Measurements from ENCODE around the gene SAP30BP.

The SAP30BP gene

DNA sequence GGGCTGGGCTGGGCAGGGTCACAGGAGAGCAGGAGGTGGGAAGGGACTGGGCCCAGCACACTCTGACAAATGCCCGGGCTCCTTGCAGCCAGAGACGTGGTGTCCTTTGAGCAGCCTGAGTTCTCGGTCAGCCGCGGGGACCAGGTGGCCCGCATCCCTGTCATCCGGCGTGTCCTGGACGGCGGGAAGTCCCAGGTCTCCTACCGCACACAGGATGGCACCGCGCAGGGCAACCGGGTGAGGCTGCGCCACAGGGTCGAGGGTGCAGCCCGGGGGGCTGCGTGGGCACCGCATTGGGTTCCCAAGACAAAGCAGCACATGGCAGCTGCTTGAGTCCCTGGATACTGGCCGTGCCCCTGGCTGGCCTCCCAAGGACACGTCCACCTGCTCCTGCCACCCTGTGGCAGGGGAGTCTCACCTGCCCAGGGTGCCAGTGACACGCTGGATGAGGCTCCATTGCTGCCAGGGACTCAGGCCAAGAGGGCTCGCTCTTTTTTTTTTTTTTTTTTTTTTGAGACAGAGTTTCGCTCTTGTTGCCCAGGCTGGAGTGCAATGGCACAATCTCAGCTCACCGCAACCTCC is 76.6 kb downstream of the SAP30BP start:
- no peak for DNase-seq

GRCh38 chr17:75748706-75749105 is 81.6 kb downstream of the SAP30BP start:
- no peak for DNase-seq

- DNase-seq = no peak
Measured at GRCh38 chr17:75749545-75750389, 82.6 kb downstream of the SAP30BP start.

DNA sequence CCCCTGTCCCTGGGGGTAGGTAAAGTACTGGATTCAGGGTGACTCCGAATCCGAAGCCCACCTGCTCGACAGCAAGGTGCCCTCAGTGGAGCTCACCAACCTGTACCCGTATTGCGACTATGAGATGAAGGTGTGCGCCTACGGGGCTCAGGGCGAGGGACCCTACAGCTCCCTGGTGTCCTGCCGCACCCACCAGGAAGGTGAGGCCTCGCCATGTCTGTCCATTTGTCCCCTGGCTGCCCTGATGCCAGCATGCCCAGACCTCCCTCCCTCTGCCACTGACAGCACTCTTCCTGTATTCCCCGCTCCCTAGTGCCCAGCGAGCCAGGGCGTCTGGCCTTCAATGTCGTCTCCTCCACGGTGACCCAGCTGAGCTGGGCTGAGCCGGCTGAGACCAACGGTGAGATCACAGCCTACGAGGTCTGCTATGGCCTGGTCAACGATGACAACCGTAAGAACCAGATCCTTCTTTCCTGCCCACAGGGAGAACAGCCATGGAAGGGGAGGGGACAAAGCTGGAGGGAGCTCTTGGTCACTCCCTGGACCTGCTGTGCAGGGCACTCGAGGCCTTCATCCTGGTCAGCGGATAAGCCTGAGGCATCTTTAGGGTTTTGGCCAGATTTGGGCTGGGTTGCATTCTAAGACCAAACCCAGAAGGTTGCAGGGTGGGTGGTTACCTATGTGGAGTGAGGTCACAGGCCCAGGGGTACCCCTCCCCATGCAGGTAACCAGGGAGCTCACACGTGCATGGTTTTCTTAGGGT is 83.7 kb downstream of the SAP30BP start:
- DNase-seq = no peak

DNA sequence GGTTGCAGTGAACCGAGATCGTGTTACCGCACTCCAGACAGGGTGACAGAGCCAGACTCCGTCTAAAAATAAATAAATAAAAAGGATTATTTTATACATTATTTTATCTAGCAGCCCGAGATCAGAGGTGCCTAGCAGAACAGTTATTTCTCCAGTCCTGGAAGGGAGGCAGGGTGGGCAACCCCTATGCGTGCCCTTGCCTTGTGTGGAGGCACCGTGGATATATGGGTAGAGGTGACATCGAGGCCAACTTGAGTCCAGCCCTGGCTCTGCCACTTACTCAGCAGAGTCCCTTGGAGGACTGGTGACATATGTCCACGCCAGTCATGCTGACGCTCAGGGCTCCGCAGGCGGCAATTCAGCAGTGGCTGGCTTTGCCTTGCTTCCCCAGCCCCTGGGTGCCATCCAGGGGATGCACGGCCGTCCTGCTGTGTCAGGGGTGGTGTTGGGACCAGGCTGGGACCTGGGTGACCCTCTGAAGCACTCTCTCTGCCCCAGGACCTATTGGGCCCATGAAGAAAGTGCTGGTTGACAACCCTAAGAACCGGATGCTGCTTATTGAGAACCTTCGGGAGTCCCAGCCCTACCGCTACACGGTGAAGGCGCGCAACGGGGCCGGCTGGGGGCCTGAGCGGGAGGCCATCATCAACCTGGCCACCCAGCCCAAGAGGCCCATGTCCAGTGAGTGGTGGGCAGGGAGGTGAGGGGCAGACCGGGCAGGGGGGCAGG is 84.7 kb downstream of the SAP30BP start:
- DNase-seq = no peak

DNA sequence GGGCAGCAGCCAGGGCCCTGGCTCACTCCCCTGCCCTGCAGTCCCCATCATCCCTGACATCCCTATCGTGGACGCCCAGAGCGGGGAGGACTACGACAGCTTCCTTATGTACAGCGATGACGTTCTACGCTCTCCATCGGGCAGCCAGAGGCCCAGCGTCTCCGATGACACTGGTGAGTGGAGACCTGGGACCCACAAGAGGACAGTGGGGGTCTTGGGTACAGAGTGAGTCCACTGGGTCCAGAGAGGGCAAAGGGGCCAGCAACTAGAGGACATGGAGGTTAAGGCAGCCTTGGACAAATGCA is 85.2 kb downstream of the SAP30BP start:
- DNase-seq = no peak

DNA sequence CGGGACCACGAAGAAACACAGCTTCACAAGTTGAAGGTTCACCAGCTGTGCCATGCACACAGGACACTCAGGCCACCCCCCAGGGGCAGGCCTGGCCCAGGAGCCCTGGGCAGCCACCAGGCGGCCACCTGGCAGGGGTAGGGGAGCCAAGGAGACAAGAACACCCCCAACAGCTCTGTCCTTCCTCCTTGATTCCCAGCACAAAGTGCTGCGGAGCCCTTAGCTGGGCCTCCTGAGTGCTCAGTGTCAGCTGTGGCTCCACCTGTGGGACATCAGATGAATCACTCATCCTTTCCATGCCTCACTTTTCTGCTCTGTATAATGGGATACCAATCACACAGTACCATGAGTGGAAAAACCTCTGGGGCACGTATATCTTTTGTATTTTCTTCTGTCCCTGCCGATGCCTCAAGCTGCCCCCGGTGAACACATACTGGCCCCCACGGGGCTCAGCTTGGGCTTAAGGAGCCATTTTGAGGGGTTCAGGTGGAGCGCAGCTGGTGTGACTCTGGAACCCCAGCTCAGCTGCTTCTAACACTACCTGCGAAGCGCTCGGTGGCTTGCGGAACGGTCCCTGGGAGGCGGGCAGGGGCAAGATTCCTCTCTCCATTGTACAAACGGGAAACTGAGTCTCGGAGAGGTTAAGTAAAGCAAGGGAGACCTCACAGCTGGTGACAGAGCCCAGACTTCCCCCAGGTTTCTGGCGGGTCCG is 85.8 kb downstream of the SAP30BP start:
- DNase-seq = no peak

GRCh38 chr17:75753514-75754377 is 86.6 kb downstream of the SAP30BP start:
- DNase-seq = no peak

GRCh38 chr17:75754378-75755204 is 87.5 kb downstream of the SAP30BP start:
- DNase-seq = no peak

DNA sequence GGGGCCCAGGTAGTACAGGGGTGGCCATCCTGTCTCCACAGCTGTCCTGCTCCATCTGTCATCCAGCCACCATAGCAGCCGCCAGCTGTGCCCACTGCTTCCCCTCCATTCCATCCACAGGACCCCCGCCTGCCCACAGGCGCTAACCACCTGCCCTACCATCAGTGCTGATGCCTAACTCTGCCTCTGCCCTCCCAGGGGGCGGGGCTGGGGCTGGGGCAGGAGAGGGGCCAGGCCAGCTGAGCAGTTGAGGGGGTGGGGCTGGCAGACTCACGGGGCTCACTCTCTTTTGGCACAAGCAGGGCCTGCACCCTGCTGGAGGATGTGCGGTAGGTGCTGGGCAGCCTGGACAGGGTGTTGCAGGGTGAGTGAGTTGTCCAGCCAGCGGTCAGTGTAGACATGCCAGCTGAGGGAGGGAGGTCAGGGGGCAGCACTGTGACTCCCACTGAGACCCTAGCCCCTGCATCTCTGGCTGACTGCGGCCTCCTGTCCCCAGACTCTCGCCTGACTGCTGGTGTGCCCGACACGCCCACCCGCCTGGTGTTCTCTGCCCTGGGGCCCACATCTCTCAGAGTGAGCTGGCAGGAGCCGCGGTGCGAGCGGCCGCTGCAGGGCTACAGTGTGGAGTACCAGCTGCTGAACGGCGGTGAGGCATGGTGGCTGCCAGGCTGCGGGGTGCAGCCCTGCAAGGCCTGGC is 88.2 kb downstream of the SAP30BP start:
- peak; percentile 61 for DNase-seq

GRCh38 chr17:75755990-75756389 is 88.9 kb downstream of the SAP30BP start:
- no peak for DNase-seq

DNA sequence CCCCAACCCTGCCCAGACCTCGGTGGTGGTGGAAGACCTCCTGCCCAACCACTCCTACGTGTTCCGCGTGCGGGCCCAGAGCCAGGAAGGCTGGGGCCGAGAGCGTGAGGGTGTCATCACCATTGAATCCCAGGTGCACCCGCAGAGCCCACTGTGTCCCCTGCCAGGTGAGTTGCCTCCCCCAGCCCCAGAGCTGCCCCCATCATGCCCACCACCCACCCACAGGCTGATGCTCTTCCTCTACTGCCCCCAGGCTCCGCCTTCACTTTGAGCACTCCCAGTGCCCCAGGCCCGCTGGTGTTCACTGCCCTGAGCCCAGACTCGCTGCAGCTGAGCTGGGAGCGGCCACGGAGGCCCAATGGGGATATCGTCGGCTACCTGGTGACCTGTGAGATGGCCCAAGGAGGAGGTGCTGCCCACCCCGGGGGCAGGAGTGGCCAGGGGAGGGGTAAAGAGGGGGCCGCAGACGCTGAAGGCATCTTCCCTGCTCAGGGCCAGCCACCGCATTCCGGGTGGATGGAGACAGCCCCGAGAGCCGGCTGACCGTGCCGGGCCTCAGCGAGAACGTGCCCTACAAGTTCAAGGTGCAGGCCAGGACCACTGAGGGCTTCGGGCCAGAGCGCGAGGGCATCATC is 89.4 kb downstream of the SAP30BP start:
- no peak for DNase-seq

- DNase-seq = no peak
Measured at GRCh38 chr17:75757086-75757681, 90.0 kb downstream of the SAP30BP start.

Data from DMS 273 treated with DMSO at 0.1 percent for 48 hours (cell line).